Measurements from ENCODE around the gene MRPL28.

DNA sequence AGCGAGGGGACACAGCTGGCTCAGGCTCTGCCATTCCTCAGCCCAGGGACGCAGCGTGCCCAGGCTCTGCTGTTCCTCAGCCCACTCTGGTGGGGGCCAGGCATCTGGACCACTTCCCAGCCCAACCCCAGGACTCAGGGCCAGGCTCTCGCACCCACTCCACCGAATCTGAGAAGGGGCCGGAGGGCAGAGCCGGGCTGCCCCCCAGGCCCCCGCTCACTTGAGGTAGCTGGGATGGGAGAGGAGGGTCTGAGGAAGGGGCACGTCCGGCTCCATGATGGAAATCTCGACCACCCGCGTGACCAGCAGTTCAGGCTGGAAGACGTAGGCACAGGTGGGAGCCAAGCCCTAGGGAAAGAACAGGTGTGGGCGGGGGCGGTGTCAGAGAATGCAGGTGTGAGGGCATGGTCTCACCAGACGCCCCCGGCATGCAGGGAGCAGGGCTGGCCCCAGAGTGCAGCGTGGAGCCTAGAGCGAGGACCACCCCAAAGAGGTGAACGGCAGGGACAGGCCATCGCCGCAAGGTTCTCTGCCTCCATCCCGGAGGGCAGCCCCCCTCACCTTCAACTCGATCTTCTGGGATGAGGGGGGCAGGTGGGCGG is 6.6 kb upstream of the MRPL28 start:
- TF ChIP-seq EZH2 (IDR thresholded peaks at IDR 0.05; ENCODE audit: low read length, missing control alignments) (no peak), CTCF (conservative IDR thresholded peaks at IDR 0.05 in 1 of 2, IDR thresholded peaks at IDR 0.05 in 1 of 2; ENCODE audit: low read depth in 1 of 2, low read length in 2 of 2) (no peak)

Data from fibroblast of lung (primary cell).